Measurements from ENCODE around the gene KRTAP20-4.

DNA sequence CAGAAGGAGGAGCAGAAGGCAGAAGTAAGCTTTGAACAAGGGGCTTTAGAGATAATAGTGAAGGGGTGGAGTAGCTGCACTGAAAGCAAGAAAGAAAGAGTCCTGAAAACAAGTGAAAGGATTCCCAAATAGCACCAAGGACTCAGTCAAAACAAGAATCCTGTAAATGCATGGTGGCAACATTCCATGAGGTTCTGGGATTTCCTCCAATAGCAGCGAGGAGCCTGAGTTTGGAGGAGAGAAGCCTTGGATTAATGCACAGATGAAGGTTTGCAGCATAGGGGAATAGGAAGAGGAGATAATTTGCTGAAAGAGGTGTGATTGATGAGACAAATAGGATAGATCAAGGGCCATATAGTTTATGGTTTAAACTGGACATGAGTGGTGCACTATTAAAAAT lies 41.1 kb upstream of the KRTAP20-4 start:
- TF ChIP-seq, protein P1, sequence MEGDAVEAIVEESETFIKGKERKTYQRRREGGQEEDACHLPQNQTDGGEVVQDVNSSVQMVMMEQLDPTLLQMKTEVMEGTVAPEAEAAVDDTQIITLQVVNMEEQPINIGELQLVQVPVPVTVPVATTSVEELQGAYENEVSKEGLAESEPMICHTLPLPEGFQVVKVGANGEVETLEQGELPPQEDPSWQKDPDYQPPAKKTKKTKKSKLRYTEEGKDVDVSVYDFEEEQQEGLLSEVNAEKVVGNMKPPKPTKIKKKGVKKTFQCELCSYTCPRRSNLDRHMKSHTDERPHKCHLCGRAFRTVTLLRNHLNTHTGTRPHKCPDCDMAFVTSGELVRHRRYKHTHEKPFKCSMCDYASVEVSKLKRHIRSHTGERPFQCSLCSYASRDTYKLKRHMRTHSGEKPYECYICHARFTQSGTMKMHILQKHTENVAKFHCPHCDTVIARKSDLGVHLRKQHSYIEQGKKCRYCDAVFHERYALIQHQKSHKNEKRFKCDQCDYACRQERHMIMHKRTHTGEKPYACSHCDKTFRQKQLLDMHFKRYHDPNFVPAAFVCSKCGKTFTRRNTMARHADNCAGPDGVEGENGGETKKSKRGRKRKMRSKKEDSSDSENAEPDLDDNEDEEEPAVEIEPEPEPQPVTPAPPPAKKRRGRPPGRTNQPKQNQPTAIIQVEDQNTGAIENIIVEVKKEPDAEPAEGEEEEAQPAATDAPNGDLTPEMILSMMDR (IDR thresholded peaks at IDR 0.05) = no peak
- TF ChIP-seq POLR2A (IDR thresholded peaks at IDR 0.05) (no peak), POLR2AphosphoS5 (IDR thresholded peaks at IDR 0.05) (no peak)

Data from transverse colon (tissue), 4 donors.